ENCODE results near the gene TFCP2. TPM values are rescaled to one million over a fixed set of nuclear protein-coding genes. Genes with fewer than 3 reads are reported as not detected.

Gene TFCP2
- total RNA-seq, 2 donors from 2014 or later = 7.9 to 9.9 TPM

DNA sequence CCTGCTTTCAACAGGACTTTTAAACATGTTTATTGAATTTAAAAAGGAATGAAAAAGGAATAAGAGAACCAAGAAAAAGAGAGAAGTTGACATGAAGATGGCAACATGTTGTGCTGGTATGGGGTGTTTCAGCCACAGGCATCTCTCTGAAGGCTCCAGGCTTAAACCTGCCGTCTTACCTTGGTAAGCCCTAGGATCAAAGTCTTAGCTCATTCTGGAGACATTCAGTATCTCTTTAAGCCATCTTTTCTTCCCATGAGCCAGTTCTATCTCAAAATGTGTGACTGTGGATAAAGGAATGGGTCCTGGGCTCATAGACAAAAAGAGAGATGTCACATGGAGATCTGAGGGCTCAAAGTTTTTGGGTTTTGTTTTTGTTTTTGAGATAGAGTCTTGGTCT, 1.6 kb upstream of the TFCP2 start:
- intact Hi-C loops (cut with DNase I) = no loop called here

DNA sequence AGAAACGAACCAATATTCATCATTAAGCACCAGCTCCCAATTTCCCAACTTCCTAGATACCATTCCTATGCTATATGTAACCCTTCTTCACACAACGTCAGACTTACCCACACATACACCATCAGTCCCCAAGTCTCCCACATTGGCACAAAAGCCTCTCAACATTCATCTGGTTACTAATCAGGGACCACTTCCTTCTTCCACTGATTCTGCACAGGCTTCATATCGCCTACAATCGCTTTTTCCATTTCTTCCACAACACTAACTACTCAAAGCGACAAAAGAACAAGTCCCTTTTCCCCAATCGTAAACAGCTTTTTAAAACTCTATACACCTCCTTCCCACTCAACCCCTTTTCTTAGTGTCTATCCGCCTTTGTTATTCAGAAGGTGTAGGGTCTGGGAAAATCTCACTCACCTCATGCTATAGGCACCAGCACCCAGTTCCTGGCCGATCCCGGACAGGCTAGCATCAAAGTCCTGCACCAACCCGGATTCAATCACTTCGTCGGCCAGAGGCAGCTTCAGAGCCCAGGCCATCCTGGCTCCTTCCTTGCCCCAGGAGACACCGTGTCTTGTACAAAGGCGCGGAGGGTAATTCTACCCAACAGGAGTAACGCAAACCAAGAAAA, 936 bp downstream of the TFCP2 start:
- H3K27me3 ChIP-seq = no peaks in the 10 kb centered on the region
- peak overlapping the region; percentile 30 to 42 for H3K4me3 ChIP-seq
- H3K27ac ChIP-seq = peak overlapping the region; percentile 86 to 100 (median 98)
- H3K9me3 ChIP-seq = no peaks in the 10 kb centered on the region
- intact Hi-C loops (cut with DNase I) = no loop called here
- peaks cover 15% of the 10 kb centered on the region for H3K4me1 ChIP-seq
- peak in 3 of 4 donors; percentile 10 to 18 (median 17) for DNase-seq
- TF ChIP-seq POLR2A (IDR thresholded peaks at IDR 0.05) = no peak
- TF ChIP-seq, protein P1, sequence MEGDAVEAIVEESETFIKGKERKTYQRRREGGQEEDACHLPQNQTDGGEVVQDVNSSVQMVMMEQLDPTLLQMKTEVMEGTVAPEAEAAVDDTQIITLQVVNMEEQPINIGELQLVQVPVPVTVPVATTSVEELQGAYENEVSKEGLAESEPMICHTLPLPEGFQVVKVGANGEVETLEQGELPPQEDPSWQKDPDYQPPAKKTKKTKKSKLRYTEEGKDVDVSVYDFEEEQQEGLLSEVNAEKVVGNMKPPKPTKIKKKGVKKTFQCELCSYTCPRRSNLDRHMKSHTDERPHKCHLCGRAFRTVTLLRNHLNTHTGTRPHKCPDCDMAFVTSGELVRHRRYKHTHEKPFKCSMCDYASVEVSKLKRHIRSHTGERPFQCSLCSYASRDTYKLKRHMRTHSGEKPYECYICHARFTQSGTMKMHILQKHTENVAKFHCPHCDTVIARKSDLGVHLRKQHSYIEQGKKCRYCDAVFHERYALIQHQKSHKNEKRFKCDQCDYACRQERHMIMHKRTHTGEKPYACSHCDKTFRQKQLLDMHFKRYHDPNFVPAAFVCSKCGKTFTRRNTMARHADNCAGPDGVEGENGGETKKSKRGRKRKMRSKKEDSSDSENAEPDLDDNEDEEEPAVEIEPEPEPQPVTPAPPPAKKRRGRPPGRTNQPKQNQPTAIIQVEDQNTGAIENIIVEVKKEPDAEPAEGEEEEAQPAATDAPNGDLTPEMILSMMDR (IDR thresholded peaks at IDR 0.05) = no peak
- ATAC-seq = peak; percentile 2
- no peaks in the 10 kb centered on the region for H3K36me3 ChIP-seq (replicated peaks in 1 of 2; ENCODE audit: insufficient read depth in 1 of 2, low read depth in 2 of 2)
- WGBS, 2 donors = 2% methylated on average over 11 to 16 of the region's 16 CpGs

More for the DNA sequence above, 1.6 kb upstream of the TFCP2 start:
- Histone ChIP-seq H3K4me1 (peaks cover 15% of the 10 kb centered on the region), H3K27ac (no peak overlapping the region), H3K4me3 (no peak overlapping the region), H3K27me3 (no peaks in the 10 kb centered on the region), H3K9me3 (no peaks in the 10 kb centered on the region), H3K36me3 (replicated peaks in 1 of 2; ENCODE audit: insufficient read depth in 1 of 2, low read depth in 2 of 2) (no peaks in the 10 kb centered on the region)
- WGBS, 2 donors = 48 to 50% methylated on average over 1 of the region's 1 CpG
- DNase-seq (no peak), ATAC-seq (no peak)
- no peak for TF ChIP-seq POLR2A (IDR thresholded peaks at IDR 0.05)
- TF ChIP-seq, protein P1 (IDR thresholded peaks at IDR 0.05) = no peak

DNA sequence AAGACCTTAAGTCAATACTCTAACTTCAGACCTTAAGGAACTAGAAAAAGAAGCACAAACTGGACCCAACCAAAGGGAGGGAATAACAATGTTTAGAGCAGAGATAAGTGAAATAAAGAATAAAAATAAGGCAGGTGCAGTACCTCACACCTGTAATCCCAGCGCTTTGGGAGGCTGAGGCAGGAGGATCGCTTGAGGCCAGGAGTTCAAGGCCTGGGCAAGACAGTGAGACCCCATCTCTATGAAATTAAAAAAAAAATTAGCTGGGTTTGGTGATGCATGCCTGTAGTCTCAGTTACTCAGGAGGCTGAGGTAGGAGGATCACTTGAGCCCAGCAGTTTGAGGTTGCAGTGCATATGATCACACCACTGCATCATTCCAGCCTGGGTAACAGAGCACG, 9.1 kb downstream of the TFCP2 start:
- no peaks in the 10 kb centered on the region for H3K9me3 ChIP-seq
- TF ChIP-seq, protein P1 (IDR thresholded peaks at IDR 0.05) = no peak
- no peaks in the 10 kb centered on the region for H3K27me3 ChIP-seq
- no peak for DNase-seq
- no peaks in the 10 kb centered on the region for H3K4me1 ChIP-seq
- no peak for ATAC-seq
- no peak overlapping the region for H3K4me3 ChIP-seq
- H3K27ac ChIP-seq = no peak overlapping the region
- intact Hi-C loops (cut with DNase I) = no loop called here
- no peaks in the 10 kb centered on the region for H3K36me3 ChIP-seq (replicated peaks in 1 of 2; ENCODE audit: insufficient read depth in 1 of 2, low read depth in 2 of 2)
- 83 to 93% methylated on average over 3 of the region's 3 CpGs for WGBS, 2 donors

DNA sequence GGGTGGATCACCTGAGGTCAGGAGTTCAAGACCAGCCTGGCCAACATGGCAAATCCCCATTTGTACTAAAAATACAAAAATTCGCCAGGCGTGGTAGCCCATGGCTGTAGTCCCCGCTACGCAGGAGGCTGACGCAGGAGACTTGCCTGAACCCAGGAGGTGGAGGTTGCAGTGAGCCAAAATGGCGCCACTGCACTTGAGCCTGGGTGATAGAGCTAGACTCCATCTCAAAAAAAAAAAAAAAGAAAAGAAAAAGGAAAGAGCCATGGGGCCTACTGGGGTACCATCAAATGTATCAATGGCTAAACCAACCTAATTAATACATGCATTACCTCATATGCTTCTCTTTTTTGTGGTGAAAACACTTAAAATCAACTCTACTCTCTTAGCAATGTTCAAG, 10.7 kb downstream of the TFCP2 start:
- intact Hi-C loops (cut with DNase I) = no loop called here

More for the DNA sequence above, 10.7 kb downstream of the TFCP2 start:
- no peak overlapping the region for H3K27ac ChIP-seq
- no peak overlapping the region for H3K4me3 ChIP-seq
- H3K4me1 ChIP-seq = no peaks in the 10 kb centered on the region
- H3K36me3 ChIP-seq (replicated peaks in 1 of 2; ENCODE audit: insufficient read depth in 1 of 2, low read depth in 2 of 2) = no peaks in the 10 kb centered on the region
- no peaks in the 10 kb centered on the region for H3K9me3 ChIP-seq
- no peak for ATAC-seq
- H3K27me3 ChIP-seq = no peaks in the 10 kb centered on the region
- WGBS, 2 donors = 94 to 95% methylated on average over 6 of the region's 6 CpGs
- no peak for DNase-seq
- TF ChIP-seq, protein P1 (IDR thresholded peaks at IDR 0.05) = no peak
- no peak for TF ChIP-seq POLR2A (IDR thresholded peaks at IDR 0.05)
